ENCODE measurements around the gene TNKS2. TPM values are rescaled to one million over a fixed set of nuclear protein-coding genes. Genes with fewer than 3 reads are reported as not detected.

The TNKS2 gene
- total RNA-seq, 1 donor from 2014 or later, result 13.8 TPM

DNA sequence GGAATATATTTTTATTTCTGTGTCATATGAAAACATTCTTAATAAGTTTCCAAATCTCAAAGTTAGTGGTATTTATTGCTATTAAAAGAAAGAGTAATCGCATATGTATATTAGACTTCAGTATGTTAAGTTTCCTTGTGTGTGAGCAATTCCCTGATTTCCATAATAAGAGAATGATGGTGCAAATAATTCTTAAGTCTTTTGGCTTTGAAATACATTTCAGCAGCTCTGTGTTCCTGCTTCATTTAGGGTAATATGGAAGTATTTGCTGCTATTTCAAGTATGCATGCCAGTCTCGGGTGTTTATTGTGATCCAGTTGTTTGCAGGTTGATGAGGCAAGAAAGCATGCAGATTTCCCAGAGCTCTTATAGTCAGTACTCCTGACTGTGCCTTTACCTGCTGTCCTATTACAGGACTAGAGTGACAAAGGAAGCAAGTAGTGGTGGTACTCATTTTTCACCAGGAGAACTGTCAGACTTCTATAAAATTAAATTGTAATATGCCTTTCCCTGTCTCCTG lies 67.4 kb downstream of the TNKS2 start:
- no peak overlapping the region for H3K4me3 ChIP-seq
- peaks cover 37% of the 10 kb centered on the region for H3K36me3 ChIP-seq
- TF ChIP-seq, protein P1, sequence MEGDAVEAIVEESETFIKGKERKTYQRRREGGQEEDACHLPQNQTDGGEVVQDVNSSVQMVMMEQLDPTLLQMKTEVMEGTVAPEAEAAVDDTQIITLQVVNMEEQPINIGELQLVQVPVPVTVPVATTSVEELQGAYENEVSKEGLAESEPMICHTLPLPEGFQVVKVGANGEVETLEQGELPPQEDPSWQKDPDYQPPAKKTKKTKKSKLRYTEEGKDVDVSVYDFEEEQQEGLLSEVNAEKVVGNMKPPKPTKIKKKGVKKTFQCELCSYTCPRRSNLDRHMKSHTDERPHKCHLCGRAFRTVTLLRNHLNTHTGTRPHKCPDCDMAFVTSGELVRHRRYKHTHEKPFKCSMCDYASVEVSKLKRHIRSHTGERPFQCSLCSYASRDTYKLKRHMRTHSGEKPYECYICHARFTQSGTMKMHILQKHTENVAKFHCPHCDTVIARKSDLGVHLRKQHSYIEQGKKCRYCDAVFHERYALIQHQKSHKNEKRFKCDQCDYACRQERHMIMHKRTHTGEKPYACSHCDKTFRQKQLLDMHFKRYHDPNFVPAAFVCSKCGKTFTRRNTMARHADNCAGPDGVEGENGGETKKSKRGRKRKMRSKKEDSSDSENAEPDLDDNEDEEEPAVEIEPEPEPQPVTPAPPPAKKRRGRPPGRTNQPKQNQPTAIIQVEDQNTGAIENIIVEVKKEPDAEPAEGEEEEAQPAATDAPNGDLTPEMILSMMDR (IDR thresholded peaks at IDR 0.05; ENCODE audit: borderline replicate concordance), result no peak
- no peak overlapping the region for H3K27ac ChIP-seq (replicated peaks)
- intact Hi-C loops (cut with micrococcal nuclease), result no loop called here
- no peak for DNase-seq
- no peaks in the 10 kb centered on the region for H3K4me1 ChIP-seq
- H3K9me3 ChIP-seq (replicated peaks), result no peaks in the 10 kb centered on the region
- H3K27me3 ChIP-seq (ENCODE audit: low read depth), result no peaks in the 10 kb centered on the region

DNA sequence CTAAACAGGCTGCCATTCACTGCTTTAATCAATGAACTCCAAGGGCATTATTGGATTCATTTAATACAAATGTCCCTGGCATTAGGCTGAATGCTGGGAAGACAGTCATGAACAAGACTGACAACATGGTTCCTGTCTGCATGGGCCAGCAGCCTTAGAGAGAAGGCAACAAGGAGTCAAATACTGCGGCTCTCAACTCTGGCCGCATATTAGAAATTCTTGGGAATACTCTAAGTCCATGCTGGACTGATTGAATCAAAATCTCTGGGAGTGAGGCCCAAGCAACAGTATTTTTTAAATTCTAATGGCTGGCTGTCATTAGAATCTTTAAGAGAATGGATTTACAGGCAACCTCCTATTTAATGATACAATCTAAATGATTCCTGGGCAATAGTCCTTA lies 76.9 kb downstream of the TNKS2 start:
- Histone ChIP-seq H3K27me3 (ENCODE audit: low read depth) (no peaks in the 10 kb centered on the region), H3K27ac (replicated peaks) (no peak overlapping the region), H3K36me3 (no peaks in the 10 kb centered on the region), H3K4me3 (no peak overlapping the region), H3K9me3 (replicated peaks) (no peaks in the 10 kb centered on the region), H3K4me1 (no peaks in the 10 kb centered on the region)
- DNase-seq, result no peak
- intact Hi-C loops (cut with micrococcal nuclease), result no loop called here
- TF ChIP-seq, protein P1 (IDR thresholded peaks at IDR 0.05; ENCODE audit: borderline replicate concordance), result no peak

DNA sequence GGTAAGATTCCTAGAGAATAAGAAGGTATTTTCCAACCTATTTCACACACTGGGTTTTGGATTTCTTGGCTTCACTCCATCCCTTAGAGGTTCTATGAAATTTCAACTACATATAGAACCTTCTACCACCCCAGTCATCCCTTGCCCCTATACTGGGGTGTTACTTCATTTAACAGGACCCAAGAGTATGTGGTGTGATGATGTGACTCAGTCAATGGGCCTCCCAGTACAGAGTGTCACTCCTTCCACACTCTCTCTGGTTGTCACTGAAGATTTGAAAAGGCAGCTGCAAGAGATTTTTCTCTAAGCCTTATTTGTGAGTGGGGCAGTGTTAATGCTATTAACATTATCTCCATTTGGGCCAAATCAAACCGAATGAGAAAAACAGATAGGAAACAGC lies 77.6 kb downstream of the TNKS2 start:
- H3K36me3 ChIP-seq, result no peaks in the 10 kb centered on the region
- H3K4me3 ChIP-seq, result no peak overlapping the region
- H3K27ac ChIP-seq (replicated peaks), result no peak overlapping the region
- DNase-seq, result no peak
- TF ChIP-seq, protein P1 (IDR thresholded peaks at IDR 0.05; ENCODE audit: borderline replicate concordance), result no peak
- H3K4me1 ChIP-seq, result no peaks in the 10 kb centered on the region
- H3K9me3 ChIP-seq (replicated peaks), result no peaks in the 10 kb centered on the region
- H3K27me3 ChIP-seq (ENCODE audit: low read depth), result no peaks in the 10 kb centered on the region
- intact Hi-C loops (cut with micrococcal nuclease), result no loop called here

DNA sequence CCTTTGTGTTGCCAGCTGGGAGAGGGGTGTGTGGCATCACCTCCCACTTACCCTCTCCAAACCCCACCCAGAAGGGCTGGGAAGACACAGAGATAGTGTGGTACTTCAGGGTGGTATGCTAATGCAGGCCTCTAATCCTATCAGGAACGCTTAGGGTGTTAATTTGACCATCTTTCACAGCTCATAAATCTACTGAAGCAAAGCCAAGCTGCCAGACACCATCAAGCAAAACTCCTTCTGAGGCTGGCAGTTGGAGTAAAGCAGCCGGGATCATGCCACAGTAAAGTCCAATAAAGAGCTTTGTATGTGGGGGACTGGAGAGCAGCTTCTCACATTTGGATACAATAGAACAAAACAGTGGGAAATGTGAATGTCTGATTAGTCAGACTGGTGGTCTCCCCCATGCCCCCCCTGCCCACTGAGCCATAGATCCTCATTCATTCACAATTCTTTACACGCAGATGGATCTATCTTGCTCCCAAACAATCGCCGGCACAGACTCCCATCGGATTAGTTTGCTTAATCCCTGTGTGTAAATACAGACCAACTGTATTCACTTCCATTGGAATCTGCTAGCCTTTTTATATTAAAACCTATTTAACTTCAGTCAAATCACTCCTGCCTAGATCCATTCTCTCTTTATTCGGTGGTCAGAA lies 81.4 kb downstream of the TNKS2 start:
- peaks cover 14% of the 10 kb centered on the region for H3K4me1 ChIP-seq
- no peak overlapping the region for H3K27ac ChIP-seq (replicated peaks)

DNA sequence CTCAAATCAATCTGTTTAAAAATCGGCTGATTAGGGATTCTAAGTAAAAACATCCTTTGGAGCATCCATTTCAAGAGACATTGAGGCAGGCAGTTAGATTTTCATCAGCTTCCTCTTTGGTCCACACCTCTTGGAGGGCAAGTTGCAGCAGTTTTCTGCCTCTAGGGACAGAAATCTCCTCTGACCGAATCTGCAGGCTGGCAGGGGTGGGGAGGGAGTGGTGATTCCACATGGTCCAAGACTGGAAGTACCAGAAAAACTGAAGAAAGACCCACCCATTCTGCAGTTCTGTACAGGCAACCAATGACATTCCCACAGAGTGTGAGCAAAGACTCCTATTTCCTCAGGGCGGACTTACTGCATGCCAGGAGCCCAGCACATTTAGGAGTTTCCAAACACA lies 82.1 kb downstream of the TNKS2 start:
- DNase-seq, result no peak
- Histone ChIP-seq H3K4me3 (no peak overlapping the region), H3K4me1 (peaks cover 20% of the 10 kb centered on the region), H3K9me3 (replicated peaks) (peaks cover 4% of the 10 kb centered on the region), H3K36me3 (no peaks in the 10 kb centered on the region), H3K27ac (replicated peaks) (no peak overlapping the region), H3K27me3 (ENCODE audit: low read depth) (no peaks in the 10 kb centered on the region)
- intact Hi-C loops (cut with micrococcal nuclease), result no loop called here
- TF ChIP-seq, protein P1 (IDR thresholded peaks at IDR 0.05; ENCODE audit: borderline replicate concordance), result no peak

More for the DNA sequence above, 81.4 kb downstream of the TNKS2 start:
- DNase-seq, result no peak
- no peaks in the 10 kb centered on the region for H3K36me3 ChIP-seq
- peaks cover 4% of the 10 kb centered on the region for H3K9me3 ChIP-seq (replicated peaks)
- TF ChIP-seq, protein P1 (IDR thresholded peaks at IDR 0.05; ENCODE audit: borderline replicate concordance), result no peak
- intact Hi-C loops (cut with micrococcal nuclease), result no loop called here
- H3K27me3 ChIP-seq (ENCODE audit: low read depth), result no peaks in the 10 kb centered on the region
- H3K4me3 ChIP-seq, result no peak overlapping the region

Measured in left ventricle myocardium inferior (tissue), 1 donor.